Psoas muscle (tissue), 8 donors: ENCODE data around the gene MLKL. TPM values are rescaled to one million over a fixed set of nuclear protein-coding genes. Genes with fewer than 3 reads are reported as not detected.

ENCODE experiments used
- ATAC-seq, 4 donors: fragments of 200-7000 bp; cut with Tn5 transposase; one replicate each; pipeline ENCODE4 v1.9.1; 2020; ENCODE audit warnings: moderate library complexity in 3 of 4, mild to moderate bottlenecking in 2 of 4
- DNase-seq, 2 donors: peaks; one replicate each; pipeline ENCODE4 v3.0.0-alpha.2; 2020
- H3K27ac ChIP-seq: fragments of 200-600 bp; one replicate; pipeline ENCODE4 v1.8.0; 2022
- H3K27me3 ChIP-seq, 3 donors: fragments of 200-600 bp in 1 of 3; one replicate each; pipeline versions ENCODE4 v1.6.1 to v1.8.0; 2013 to 2022; ENCODE audit warnings: low read length in 2 of 3, mild to moderate bottlenecking in 2 of 3, moderate library complexity in 1 of 3; ENCODE audit not compliant: insufficient read depth in 3 of 3
- H3K36me3 ChIP-seq, 2 donors: fragments of 200-600 bp in 1 of 2; one replicate each; pipeline versions ENCODE4 v1.6.1 to v1.8.0; 2013 to 2022; ENCODE audit warnings: low read depth in 1 of 2, mild to moderate bottlenecking in 1 of 2, moderate library complexity in 1 of 2; ENCODE audit not compliant: insufficient read depth in 1 of 2
- H3K4me1 ChIP-seq: fragments of 200-600 bp; one replicate; pipeline ENCODE4 v1.8.0; 2022
- H3K4me3 ChIP-seq: fragments of 200-600 bp; one replicate; pipeline ENCODE4 v1.8.0; 2022; ENCODE audit warnings: mild to moderate bottlenecking
- H3K9me3 ChIP-seq: fragments of 200-600 bp; one replicate; pipeline ENCODE4 v1.8.0; 2022
- WGBS, 3 donors: extraction: QIAGEN DNeasy Blood & Tissue Kit; methylation state at CpG; one replicate each; pipeline versions ENCODE4 v1.1.6 to v1.1.7; 2013; 5-methylcytosine and 5-hydroxymethylcytosine counted together
- intact Hi-C, 2 donors: fragments of 100-400 bp; cut with DNase I; formaldehyde crosslinking; loops; one replicate each; pipeline versions ENCODE4 v1.11.0 to v1.14.2; 2022
- polyA plus RNA-seq, 3 donors: library from polyadenylated mRNA; stranded (reverse); fragments of 200-250 nt; gene quantifications; one replicate each; pipeline ENCODE4 v1.2.3, GENCODE V29; 2013
- total RNA-seq, 4 donors: library from RNA; stranded (reverse); fragmentation: NEBNext Ultra II Directional in 2 of 4; extraction: Animal tissue kit (Norgen Biotek cat#: 25700) in 2 of 4; gene quantifications; one replicate each; pipeline versions ENCODE4 v1.2.1 to v1.2.4, GENCODE V29; 2021 to 2023
- TF ChIP-seq, protein P1 (sequence below): fragments of 200-600 bp; IDR thresholded peaks from one replicate; pipeline ENCODE4 v1.8.0; 2022; ENCODE audit warnings: antibody characterized with exemption
- donor health status: healthy with polysubstance abuse.
- donor health status: DM: no; HTN: no; CAD: no; lungs with moderate emphysema.
- donor health status: Bipolar disorder and iron deficiency.
- donor health status: healthy.
- donor health status: DM: yes; HTN: yes; CAD: no.
- donor health status: DM: no; HTN: no; CAD: no.
- donor health status: DM: no; HTN: no; CAD: no.
- donor health status: DM: yes; HTN: yes; CAD: no.

Gene MLKL
- total and polyA plus RNA-seq, 7 donors = 0.56 to 3.4 (median 2.2) TPM

GRCh38 chr16:74713876-74714275, 13.2 kb upstream of the MLKL start:
- TF ChIP-seq, protein P1, sequence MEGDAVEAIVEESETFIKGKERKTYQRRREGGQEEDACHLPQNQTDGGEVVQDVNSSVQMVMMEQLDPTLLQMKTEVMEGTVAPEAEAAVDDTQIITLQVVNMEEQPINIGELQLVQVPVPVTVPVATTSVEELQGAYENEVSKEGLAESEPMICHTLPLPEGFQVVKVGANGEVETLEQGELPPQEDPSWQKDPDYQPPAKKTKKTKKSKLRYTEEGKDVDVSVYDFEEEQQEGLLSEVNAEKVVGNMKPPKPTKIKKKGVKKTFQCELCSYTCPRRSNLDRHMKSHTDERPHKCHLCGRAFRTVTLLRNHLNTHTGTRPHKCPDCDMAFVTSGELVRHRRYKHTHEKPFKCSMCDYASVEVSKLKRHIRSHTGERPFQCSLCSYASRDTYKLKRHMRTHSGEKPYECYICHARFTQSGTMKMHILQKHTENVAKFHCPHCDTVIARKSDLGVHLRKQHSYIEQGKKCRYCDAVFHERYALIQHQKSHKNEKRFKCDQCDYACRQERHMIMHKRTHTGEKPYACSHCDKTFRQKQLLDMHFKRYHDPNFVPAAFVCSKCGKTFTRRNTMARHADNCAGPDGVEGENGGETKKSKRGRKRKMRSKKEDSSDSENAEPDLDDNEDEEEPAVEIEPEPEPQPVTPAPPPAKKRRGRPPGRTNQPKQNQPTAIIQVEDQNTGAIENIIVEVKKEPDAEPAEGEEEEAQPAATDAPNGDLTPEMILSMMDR = no peak
- Histone ChIP-seq H3K4me1 (no peaks in the 10 kb centered on the region), H3K4me3 (no peak overlapping the region), H3K27me3 (no peaks in the 10 kb centered on the region), H3K9me3 (no peaks in the 10 kb centered on the region), H3K36me3 (no peaks in the 10 kb centered on the region), H3K27ac (no peak overlapping the region)
- WGBS, 3 donors = 81 to 92% (median 83%) methylated on average over 10 of the region's 10 CpGs
- intact Hi-C loops = no loop called here
- no peak for DNase-seq
- ATAC-seq = no peak

- H3K36me3 ChIP-seq = no peaks in the 10 kb centered on the region
Measured at GRCh38 chr16:74713325-74713724, 12.7 kb upstream of the MLKL start.

DNA sequence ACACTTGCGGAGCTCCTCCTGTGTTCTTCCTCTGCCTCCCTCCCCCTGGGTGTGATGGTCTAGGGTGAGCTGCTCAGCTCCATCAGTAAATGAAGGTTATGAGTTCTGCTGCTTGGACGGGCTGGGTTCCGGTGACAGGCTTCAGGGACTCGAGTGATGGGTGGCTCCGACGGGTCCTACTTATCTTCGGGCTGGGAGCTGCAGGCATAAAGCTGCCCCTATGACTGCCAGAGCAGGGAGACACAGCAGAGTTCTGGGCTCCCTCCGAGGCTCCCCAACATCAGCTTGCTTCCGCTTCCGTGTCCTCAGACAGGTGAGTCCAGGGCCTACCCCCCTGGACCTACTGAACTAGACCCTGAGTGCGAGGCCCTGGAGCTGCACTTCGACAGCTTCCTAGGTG, 11.3 kb upstream of the MLKL start:
- DNase-seq = no peak
- WGBS, 3 donors = 86 to 91% (median 88%) methylated on average over 12 of the region's 12 CpGs
- Histone ChIP-seq H3K4me3 (no peak overlapping the region), H3K27ac (no peak overlapping the region), H3K36me3 (no peaks in the 10 kb centered on the region), H3K9me3 (no peaks in the 10 kb centered on the region), H3K4me1 (no peaks in the 10 kb centered on the region), H3K27me3 (no peaks in the 10 kb centered on the region)
- TF ChIP-seq, protein P1 = no peak
- no peak for ATAC-seq
- intact Hi-C loops = no loop called here

More at GRCh38 chr16:74713325-74713724, 12.7 kb upstream of the MLKL start:
- ATAC-seq (no peak), DNase-seq (no peak)
- WGBS, 3 donors = 56 to 60% (median 56%) methylated on average over 9 to 10 of the region's 10 CpGs
- TF ChIP-seq, protein P1 = no peak
- Histone ChIP-seq H3K27me3 (no peaks in the 10 kb centered on the region), H3K27ac (no peak overlapping the region), H3K4me3 (no peak overlapping the region), H3K4me1 (no peaks in the 10 kb centered on the region), H3K9me3 (no peaks in the 10 kb centered on the region)
- intact Hi-C loops = no loop called here

- ATAC-seq (no peak), DNase-seq (no peak)
- no peaks in the 10 kb centered on the region for H3K9me3 ChIP-seq
- intact Hi-C loops = no loop called here
- no peaks in the 10 kb centered on the region for H3K4me1 ChIP-seq
- H3K27ac ChIP-seq = no peak overlapping the region
- H3K4me3 ChIP-seq = no peak overlapping the region
- H3K27me3 ChIP-seq = no peaks in the 10 kb centered on the region
- TF ChIP-seq, protein P1 = no peak
- H3K36me3 ChIP-seq = no peaks in the 10 kb centered on the region
- 97% methylated on average over 8 of the region's 8 CpGs for WGBS, 3 donors
Measured at GRCh38 chr16:74710401-74710800, 9.7 kb upstream of the MLKL start.

GRCh38 chr16:74709441-74709877, 8.8 kb upstream of the MLKL start:
- H3K27ac ChIP-seq = no peak overlapping the region
- intact Hi-C loops = loop anchor here (2.0 kb wide), 2 partner anchors 153 to 155 kb away; no protein-coding TSS in a partner anchor
- 1 to 2% (median 1%) methylated on average over 6 of the region's 6 CpGs for WGBS, 3 donors
- peak; percentile 86 to 97 (median 91) for ATAC-seq
- no peaks in the 10 kb centered on the region for H3K27me3 ChIP-seq
- DNase-seq = peak; percentile 81 to 88
- no peaks in the 10 kb centered on the region for H3K9me3 ChIP-seq
- no peaks in the 10 kb centered on the region for H3K4me1 ChIP-seq
- TF ChIP-seq, protein P1 = peak; percentile 97
- no peak overlapping the region for H3K4me3 ChIP-seq
- no peaks in the 10 kb centered on the region for H3K36me3 ChIP-seq
